ENCODE measurements around the gene PRSS50. TPM values are rescaled to one million over a fixed set of nuclear protein-coding genes. Genes with fewer than 3 reads are reported as not detected.

The PRSS50 gene
- not detected in 2 replicates for total RNA-seq

GRCh38 chr3:46717447-46718231 is at the start of gene PRSS50:
Gene PRSS50, minus strand, starts transcription at chr3:46717869. Its CDS starts 45 bp downstream, at chr3:46717824.

GRCh38 chr3:46701181-46701939 is 16.3 kb downstream of the PRSS50 start, which contains the start of gene TMIE:
Gene TMIE, plus strand, starts transcription at chr3:46701392. Its CDS starts 96 bp downstream, at chr3:46701488.

GRCh38 chr3:46693038-46693891 is 24.4 kb downstream of the PRSS50 start, which contains the start of gene ALS2CL:
Gene ALS2CL, minus strand, starts transcription at chr3:46693679. Its CDS starts 4,239 bp downstream, at chr3:46689440.

Other genes starting within 250 kb of the PRSS50 start
- not detected in 2 replicates for gene RTP3, start 219.9 kb downstream of the PRSS50 start, total RNA-seq
- under 0.01 and 0.23 TPM in 2 replicates for gene LRRC2, start 151.6 kb downstream of the PRSS50 start, total RNA-seq
- not detected in 2 replicates for gene FAM240A, start 105.3 kb downstream of the PRSS50 start, total RNA-seq
- gene ALS2CL, start 24.2 kb downstream of the PRSS50 start, total RNA-seq, result 0.30 and 0.37 TPM in 2 replicates
- gene TMIE, start 16.5 kb downstream of the PRSS50 start, total RNA-seq, result not detected in 2 replicates
- gene MYL3, start 145.6 kb upstream of the PRSS50 start, total RNA-seq, result not detected in 2 replicates
- not detected in 2 replicates for gene PTH1R, start 159.9 kb upstream of the PRSS50 start, total RNA-seq

All from smooth muscle cell of the umbilical artery (primary cell).